GM12874 (cell line): ENCODE results near the gene PIGQ.

Source experiments
- TF ChIP-seq, protein P1 (sequence below): IDR thresholded peaks from 2 replicates; pipeline ENCODE4 v1.5.1; 2011; ENCODE audit warnings: low read depth, mild to moderate bottlenecking, control low read depth, low read length, moderate library complexity; ENCODE audit not compliant: insufficient read depth

PIGQ gene

DNA sequence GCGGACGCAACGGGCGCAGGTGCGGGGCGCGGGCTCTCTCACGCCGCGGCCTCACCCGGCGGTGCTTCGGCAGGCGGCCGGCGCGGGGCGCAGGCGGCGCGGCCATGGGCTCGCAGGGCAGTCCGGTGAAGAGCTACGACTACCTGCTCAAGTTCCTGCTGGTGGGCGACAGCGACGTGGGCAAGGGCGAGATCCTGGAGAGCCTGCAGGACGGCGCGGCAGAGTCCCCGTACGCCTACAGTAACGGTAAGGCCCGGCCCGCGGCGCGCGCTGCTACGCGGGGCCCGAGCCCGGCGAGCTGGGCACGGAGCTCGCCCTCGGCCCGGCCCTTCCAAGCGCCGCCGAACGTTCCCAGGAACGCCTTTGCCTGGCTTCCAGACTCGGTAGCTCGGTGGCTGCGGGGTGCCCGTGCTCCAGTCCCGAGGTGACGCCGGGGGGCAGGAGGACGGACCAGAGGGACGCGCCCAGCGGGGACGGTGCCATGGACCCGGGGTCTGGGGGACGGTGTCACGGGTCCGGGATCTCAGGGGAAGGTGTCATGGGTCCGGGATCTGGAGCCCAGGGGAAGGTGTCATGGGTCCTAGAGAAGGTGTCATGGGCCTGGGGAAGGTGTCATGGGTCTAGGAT is 20.5 kb downstream of the PIGQ start:
- TF ChIP-seq, protein P1, sequence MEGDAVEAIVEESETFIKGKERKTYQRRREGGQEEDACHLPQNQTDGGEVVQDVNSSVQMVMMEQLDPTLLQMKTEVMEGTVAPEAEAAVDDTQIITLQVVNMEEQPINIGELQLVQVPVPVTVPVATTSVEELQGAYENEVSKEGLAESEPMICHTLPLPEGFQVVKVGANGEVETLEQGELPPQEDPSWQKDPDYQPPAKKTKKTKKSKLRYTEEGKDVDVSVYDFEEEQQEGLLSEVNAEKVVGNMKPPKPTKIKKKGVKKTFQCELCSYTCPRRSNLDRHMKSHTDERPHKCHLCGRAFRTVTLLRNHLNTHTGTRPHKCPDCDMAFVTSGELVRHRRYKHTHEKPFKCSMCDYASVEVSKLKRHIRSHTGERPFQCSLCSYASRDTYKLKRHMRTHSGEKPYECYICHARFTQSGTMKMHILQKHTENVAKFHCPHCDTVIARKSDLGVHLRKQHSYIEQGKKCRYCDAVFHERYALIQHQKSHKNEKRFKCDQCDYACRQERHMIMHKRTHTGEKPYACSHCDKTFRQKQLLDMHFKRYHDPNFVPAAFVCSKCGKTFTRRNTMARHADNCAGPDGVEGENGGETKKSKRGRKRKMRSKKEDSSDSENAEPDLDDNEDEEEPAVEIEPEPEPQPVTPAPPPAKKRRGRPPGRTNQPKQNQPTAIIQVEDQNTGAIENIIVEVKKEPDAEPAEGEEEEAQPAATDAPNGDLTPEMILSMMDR = no peak

DNA sequence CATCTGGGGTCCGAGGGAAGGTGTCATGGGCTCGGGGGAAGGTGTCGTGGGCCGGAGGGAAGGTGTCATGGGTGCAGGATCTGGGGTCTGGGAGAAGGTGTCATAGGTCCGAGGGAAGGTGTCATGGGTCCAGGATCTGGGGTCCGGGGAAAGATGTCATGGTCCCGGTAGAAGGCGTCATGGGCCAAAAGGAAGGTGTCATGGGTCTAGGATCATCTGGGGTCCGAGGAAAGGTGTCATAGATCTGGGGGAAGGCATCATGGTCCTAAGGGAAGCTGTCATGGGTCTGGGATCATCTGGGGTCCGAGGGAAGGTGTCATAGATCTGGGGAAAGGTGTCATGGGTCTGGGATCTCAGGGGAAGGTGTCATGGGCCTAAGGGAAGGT is 21.0 kb downstream of the PIGQ start:
- TF ChIP-seq, protein P1 = no peak

DNA sequence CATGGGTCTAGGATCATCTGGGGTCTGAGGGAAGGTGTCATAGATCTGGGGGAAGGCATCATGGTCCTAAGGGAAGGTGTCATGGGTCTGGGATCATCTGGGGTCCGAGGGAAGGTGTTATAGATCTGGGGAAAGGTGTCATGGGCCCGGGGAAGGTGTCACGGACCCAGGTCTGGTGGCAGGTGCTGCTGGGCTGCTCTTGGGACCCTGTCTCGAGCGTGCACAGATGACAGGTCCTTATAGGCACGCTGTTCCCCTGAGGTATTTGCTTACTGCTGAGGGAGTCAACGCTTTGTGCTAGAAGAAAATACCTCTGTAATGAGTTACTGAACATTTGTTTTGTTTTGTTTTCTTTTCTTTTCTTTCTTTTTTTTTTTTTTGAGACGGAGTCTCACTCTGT is 21.5 kb downstream of the PIGQ start:
- TF ChIP-seq, protein P1 = no peak

DNA sequence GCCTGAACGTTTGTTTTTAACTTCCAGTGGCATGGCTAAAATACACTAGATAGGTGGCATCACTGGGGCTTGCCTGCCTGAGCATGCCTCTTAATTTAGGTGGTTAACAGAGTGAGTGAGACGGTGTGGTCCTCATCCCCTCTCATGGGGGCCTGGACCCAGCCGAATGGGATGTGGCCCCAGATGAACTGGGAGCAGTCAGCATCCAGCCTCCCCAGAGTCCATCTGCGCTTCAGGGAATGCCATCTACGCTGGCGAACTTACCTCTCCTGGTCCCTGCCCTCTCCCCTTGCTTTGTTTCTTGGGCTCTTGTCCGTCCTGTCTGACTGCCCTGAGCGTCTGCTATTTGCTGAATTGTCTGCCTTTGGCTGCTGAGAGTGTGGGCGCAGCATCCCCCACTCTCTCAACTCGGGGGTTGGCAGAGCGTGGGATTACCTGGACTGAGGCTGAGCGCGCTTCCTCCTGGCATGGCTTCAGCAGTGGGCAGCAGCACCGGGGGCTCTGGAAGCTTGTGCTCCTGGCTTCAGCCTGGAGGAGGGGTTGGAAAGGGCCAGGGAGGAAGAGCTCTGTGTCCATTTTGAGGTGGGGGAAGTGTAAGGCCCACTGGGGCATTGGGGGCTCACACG is 22.2 kb downstream of the PIGQ start:
- TF ChIP-seq, protein P1 = no peak

DNA sequence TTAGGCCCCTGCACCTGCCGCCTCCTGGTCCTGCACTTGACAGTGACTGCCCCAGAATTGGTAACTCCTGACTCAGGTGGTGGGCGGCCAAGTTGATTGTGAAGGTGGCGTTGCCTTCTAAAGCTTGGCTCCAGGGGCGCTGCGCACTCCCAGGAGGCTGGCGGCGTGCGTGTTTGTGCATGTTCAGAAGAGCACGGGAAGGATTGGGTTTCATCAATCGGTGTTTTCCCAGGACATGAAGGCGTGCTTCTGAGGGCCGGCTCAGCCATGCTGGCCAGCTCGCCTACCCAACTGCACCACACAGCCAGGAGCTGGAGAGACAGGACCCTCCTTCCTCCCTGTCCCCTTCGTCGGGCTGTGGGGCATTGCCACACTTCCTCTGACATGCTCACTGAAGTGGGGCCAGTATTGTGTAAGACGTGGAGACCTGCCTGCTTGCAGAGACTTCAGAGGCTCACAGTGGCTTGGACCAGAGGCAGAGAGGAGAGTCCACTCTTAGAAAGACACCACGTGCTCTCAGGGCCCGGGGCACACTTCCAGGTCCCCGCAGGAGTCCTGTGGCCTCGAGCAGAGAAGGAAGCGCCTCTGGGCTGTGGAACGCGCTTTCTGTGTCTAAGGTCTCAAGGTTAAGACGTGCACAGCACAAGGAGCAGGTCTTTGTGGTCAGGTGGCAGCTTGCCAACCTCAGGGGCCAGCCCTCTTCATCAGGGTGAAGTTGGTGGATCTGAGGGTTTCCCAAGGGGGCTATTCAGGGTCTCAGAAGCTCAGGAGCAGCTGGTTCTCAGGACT is 22.9 kb downstream of the PIGQ start:
- TF ChIP-seq, protein P1 = no peak

DNA sequence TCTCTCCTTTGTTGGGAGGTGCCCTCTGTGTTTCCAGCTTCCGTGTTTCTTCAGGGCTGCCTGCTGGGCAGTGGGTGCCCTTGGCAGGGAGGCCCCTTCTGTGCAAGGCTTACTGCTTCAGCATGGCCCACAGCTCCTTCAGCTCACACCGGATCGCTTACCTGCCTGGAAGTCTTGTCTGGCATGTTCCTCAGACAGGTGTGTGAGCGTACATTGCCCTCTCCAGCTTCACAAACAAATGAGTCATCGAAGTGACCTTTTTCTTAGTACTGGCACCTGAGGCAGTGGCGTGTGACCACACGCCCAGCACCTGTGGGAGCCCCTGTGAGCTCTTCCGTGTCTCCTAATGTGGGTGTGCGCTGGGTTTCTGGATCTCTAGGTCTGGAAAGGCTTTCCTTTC is 23.6 kb downstream of the PIGQ start:
- TF ChIP-seq, protein P1 = no peak

DNA sequence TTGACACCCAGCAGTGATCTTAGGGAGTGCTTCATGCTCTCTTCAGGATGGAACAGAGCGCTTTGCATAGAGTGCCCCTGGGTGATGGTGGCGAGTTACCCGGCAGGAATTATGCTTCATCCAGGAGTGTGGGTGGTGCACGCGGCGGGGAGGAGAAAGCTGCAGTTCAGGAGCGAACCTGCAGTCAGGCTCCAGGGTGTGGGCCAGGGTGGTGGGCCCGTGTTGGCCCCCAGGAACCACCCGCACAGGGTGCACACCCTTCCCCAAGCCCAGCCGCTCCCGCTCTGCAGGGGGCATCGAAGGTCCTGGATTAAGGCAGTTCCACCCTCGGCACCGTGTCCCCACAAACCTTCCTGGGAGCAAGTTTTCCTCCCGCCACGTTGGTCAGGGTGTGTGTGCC is 24.0 kb downstream of the PIGQ start:
- TF ChIP-seq, protein P1 = no peak
